Neural crest cell (in vitro differentiated cells): ENCODE measurements around the gene SART3. TPM values are rescaled to one million over a fixed set of nuclear protein-coding genes. Genes with fewer than 3 reads are reported as not detected.

Experiments
- DNase-seq: peaks from one replicate; pipeline ENCODE4 v3.0.0; 2021; ENCODE audit warnings: low read depth, mixed read lengths, low spot score
- H3K27ac Mint-ChIP-seq: one replicate; pipeline ENCODE4 v1.8.0; 2021; ENCODE audit warnings: mild to moderate bottlenecking, mixed read lengths; ENCODE audit not compliant: unreplicated experiment
- H3K27me3 Mint-ChIP-seq: 2 replicates; pipeline ENCODE4 v1.8.0; 2021; ENCODE audit warnings: low read depth, mild to moderate bottlenecking, mixed read lengths
- H3K36me3 Mint-ChIP-seq: 2 replicates; pipeline ENCODE4 v1.8.0; 2021; ENCODE audit warnings: low read depth, mild to moderate bottlenecking, mixed read lengths
- H3K4me1 Mint-ChIP-seq: 2 replicates; pipeline ENCODE4 v1.8.0; 2021; ENCODE audit warnings: mixed read lengths
- H3K4me3 Mint-ChIP-seq: one replicate; pipeline ENCODE4 v1.8.0; 2021; ENCODE audit warnings: mild to moderate bottlenecking, mixed read lengths
- H3K9me3 Mint-ChIP-seq: 2 replicates; pipeline ENCODE4 v1.8.0; 2021; ENCODE audit warnings: mixed read lengths
- CTCF ChIP-seq: fragments of 200-600 bp; sonication (generic); conservative IDR thresholded peaks from 2 replicates; pipeline ENCODE4 v1.5.0; 2021; ENCODE audit warnings: antibody characterized with exemption, mild to moderate bottlenecking
- total RNA-seq: library from RNA; stranded (reverse); gene quantifications from 2 replicates; pipeline ENCODE4 v1.2.1, GENCODE V29; 2021

The SART3 gene
- total RNA-seq, 1 donor from 2014 or later, result 89.5 TPM

GRCh38 chr12:108509806-108510205 lies 51.2 kb downstream of the SART3 start:
- no peak overlapping the region for H3K4me3 Mint-ChIP-seq
- H3K27me3 Mint-ChIP-seq, result peaks cover 33% of the 10 kb centered on the region
- no peak for DNase-seq
- no peak for TF ChIP-seq CTCF
- no peak overlapping the region for H3K27ac Mint-ChIP-seq
- peaks cover 9% of the 10 kb centered on the region for H3K4me1 Mint-ChIP-seq
- H3K36me3 Mint-ChIP-seq, result no peaks in the 10 kb centered on the region
- H3K9me3 Mint-ChIP-seq, result no peaks in the 10 kb centered on the region

- DNase-seq, result no peak
- peaks cover 38% of the 10 kb centered on the region for H3K27me3 Mint-ChIP-seq
- no peaks in the 10 kb centered on the region for H3K36me3 Mint-ChIP-seq
- TF ChIP-seq CTCF, result no peak
- no peak overlapping the region for H3K27ac Mint-ChIP-seq
- H3K4me3 Mint-ChIP-seq, result no peak overlapping the region
- H3K9me3 Mint-ChIP-seq, result peaks cover 4% of the 10 kb centered on the region
- peaks cover 6% of the 10 kb centered on the region for H3K4me1 Mint-ChIP-seq
These were observed 52.9 kb downstream of the SART3 start for GRCh38 chr12:108507971-108508642.

- Mint-ChIP-seq H3K9me3 (peaks cover 8% of the 10 kb centered on the region), H3K27ac (no peak overlapping the region), H3K4me1 (no peaks in the 10 kb centered on the region), H3K36me3 (peaks cover 3% of the 10 kb centered on the region), H3K27me3 (peaks cover 39% of the 10 kb centered on the region), H3K4me3 (no peak overlapping the region)
- no peak for DNase-seq
- TF ChIP-seq CTCF, result no peak
These were observed 55.8 kb downstream of the SART3 start for GRCh38 chr12:108505129-108505528.

GRCh38 chr12:108502922-108503321 lies 58.1 kb downstream of the SART3 start:
- no peak for DNase-seq
- peaks cover 8% of the 10 kb centered on the region for H3K9me3 Mint-ChIP-seq
- H3K4me3 Mint-ChIP-seq, result no peak overlapping the region
- TF ChIP-seq CTCF, result no peak
- H3K27me3 Mint-ChIP-seq, result peaks cover 38% of the 10 kb centered on the region
- H3K27ac Mint-ChIP-seq, result no peak overlapping the region
- no peaks in the 10 kb centered on the region for H3K4me1 Mint-ChIP-seq
- H3K36me3 Mint-ChIP-seq, result peaks cover 3% of the 10 kb centered on the region

GRCh38 chr12:108498136-108498535 lies 62.8 kb downstream of the SART3 start:
- Mint-ChIP-seq H3K27ac (peak overlapping the region; percentile 35), H3K4me3 (no peak overlapping the region), H3K27me3 (peaks cover 49% of the 10 kb centered on the region), H3K36me3 (peaks cover 3% of the 10 kb centered on the region), H3K9me3 (peaks cover 6% of the 10 kb centered on the region), H3K4me1 (no peaks in the 10 kb centered on the region)
- DNase-seq, result no peak
- no peak for TF ChIP-seq CTCF
